Testis (tissue), 2 donors: ENCODE data around the gene FOXN3.

Experiments used
- POLR2A ChIP-seq: fragments of 450-650 bp; IDR thresholded peaks from one replicate; pipeline ENCODE4 v1.6.1; 2017; ENCODE audit warnings: antibody characterized with exemption, mild to moderate bottlenecking, moderate library complexity
- TF ChIP-seq, protein P1 (sequence below), 3 experiments: fragments of 450-650 bp in 2 of 3; fragments of 200-600 bp in 1 of 3; sonication (generic) in 1 of 3; IDR thresholded peaks; one replicate each; pipeline ENCODE4 v1.5.1; 2016 to 2019; ENCODE audit warnings: antibody characterized with exemption in 3 of 3, mild to moderate bottlenecking in 2 of 3, moderate library complexity in 1 of 3

DNA sequence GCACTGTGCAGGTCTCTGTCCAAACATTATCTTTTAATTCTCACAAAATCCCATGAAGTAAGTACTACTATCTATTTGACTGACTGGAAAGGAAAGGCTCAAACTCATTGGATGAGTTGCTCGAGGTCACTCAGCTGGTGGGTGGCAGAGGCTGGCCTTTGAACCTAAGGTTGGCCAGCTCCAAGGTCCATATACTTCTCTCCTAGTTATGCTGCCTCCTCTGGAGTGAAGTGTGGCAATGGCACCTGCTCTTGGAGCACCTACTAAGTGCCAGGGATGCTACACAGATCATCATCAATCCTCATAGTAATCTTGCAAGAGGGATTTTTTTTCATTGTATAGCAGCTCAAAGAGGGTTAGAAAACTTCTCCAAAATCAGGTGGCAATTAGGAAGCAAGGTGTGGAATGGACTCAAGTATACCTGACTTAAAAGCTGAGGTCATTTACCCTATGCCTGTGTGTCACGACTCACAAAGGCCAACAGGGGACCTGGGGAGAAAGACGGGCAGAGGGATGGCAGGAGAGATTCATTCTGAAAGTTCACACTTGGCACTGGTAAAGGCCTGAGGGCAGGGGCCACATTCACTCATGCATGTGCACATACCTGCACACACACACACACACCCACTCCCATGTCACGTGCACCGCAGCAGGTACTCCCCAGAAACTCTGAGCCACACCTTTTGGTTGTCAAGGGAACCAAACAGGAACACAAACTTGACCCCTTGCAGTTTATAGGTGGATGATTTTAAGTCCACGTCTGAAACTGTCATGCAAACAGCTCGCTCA is 146.4 kb downstream of the FOXN3 start:
- TF ChIP-seq POLR2A: no peak
- TF ChIP-seq, protein P1, sequence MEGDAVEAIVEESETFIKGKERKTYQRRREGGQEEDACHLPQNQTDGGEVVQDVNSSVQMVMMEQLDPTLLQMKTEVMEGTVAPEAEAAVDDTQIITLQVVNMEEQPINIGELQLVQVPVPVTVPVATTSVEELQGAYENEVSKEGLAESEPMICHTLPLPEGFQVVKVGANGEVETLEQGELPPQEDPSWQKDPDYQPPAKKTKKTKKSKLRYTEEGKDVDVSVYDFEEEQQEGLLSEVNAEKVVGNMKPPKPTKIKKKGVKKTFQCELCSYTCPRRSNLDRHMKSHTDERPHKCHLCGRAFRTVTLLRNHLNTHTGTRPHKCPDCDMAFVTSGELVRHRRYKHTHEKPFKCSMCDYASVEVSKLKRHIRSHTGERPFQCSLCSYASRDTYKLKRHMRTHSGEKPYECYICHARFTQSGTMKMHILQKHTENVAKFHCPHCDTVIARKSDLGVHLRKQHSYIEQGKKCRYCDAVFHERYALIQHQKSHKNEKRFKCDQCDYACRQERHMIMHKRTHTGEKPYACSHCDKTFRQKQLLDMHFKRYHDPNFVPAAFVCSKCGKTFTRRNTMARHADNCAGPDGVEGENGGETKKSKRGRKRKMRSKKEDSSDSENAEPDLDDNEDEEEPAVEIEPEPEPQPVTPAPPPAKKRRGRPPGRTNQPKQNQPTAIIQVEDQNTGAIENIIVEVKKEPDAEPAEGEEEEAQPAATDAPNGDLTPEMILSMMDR (IDR thresholded peaks at IDR 0.05): no peak
